ENCODE data around the gene SPATA25. TPM values are rescaled to one million over a fixed set of nuclear protein-coding genes. Genes with fewer than 3 reads are reported as not detected.

SPATA25 gene
- total and polyA plus RNA-seq, 9 donors = 4.1 to 9.3 (median 5.3) TPM

GRCh38 chr20:45863543-45864470, 23.6 kb downstream of the SPATA25 start:
- Histone ChIP-seq H3K27me3 (ENCODE audit: control insufficient read depth, insufficient read depth, low read length) (no peaks in the 10 kb centered on the region), H3K4me3 (ENCODE audit: low read length) (no peak overlapping the region)
- 90% methylated on average over 5 of the region's 7 CpGs for WGBS (ENCODE audit: insufficient coverage)

GRCh38 chr20:45861221-45862075, 26.0 kb downstream of the SPATA25 start:
- Histone ChIP-seq H3K36me3 (ENCODE audit: control insufficient read depth, insufficient read depth, low read length) (no peaks in the 10 kb centered on the region), H3K4me1 (ENCODE audit: control insufficient read depth, insufficient read depth, low read length) (peaks cover 12% of the 10 kb centered on the region), H3K9me3 (replicated peaks; ENCODE audit: control insufficient read depth, low read depth, low read length) (no peaks in the 10 kb centered on the region), H3K27me3 (ENCODE audit: control insufficient read depth, insufficient read depth, low read length) (no peaks in the 10 kb centered on the region), H3K4me3 (ENCODE audit: low read length) (no peak overlapping the region), H3K27ac (ENCODE audit: low read length) (no peak overlapping the region)
- WGBS (ENCODE audit: insufficient coverage) = 80% methylated on average over 1 of the region's 7 CpGs
- no peak for DNase-seq

More at GRCh38 chr20:45863543-45864470, 23.6 kb downstream of the SPATA25 start:
- Histone ChIP-seq H3K4me1 (ENCODE audit: control insufficient read depth, insufficient read depth, low read length) (no peaks in the 10 kb centered on the region), H3K36me3 (ENCODE audit: control insufficient read depth, insufficient read depth, low read length) (no peaks in the 10 kb centered on the region), H3K9me3 (replicated peaks; ENCODE audit: control insufficient read depth, low read depth, low read length) (no peaks in the 10 kb centered on the region), H3K27ac (ENCODE audit: low read length) (no peak overlapping the region)
- DNase-seq = no peak

GRCh38 chr20:45860560-45861220, 26.7 kb downstream of the SPATA25 start:
- Histone ChIP-seq H3K36me3 (ENCODE audit: control insufficient read depth, insufficient read depth, low read length) (no peaks in the 10 kb centered on the region), H3K27me3 (ENCODE audit: control insufficient read depth, insufficient read depth, low read length) (no peaks in the 10 kb centered on the region), H3K4me1 (ENCODE audit: control insufficient read depth, insufficient read depth, low read length) (peaks cover 19% of the 10 kb centered on the region), H3K4me3 (ENCODE audit: low read length) (no peak overlapping the region), H3K9me3 (replicated peaks; ENCODE audit: control insufficient read depth, low read depth, low read length) (no peaks in the 10 kb centered on the region), H3K27ac (ENCODE audit: low read length) (no peak overlapping the region)
- DNase-seq = no peak
- 85% methylated on average over 6 of the region's 7 CpGs for WGBS (ENCODE audit: insufficient coverage)

GRCh38 chr20:45859916-45860315, 27.5 kb downstream of the SPATA25 start:
- Histone ChIP-seq H3K27me3 (ENCODE audit: control insufficient read depth, insufficient read depth, low read length) (no peaks in the 10 kb centered on the region), H3K4me1 (ENCODE audit: control insufficient read depth, insufficient read depth, low read length) (peaks cover 23% of the 10 kb centered on the region), H3K36me3 (ENCODE audit: control insufficient read depth, insufficient read depth, low read length) (peaks cover 4% of the 10 kb centered on the region), H3K4me3 (ENCODE audit: low read length) (no peak overlapping the region), H3K9me3 (replicated peaks; ENCODE audit: control insufficient read depth, low read depth, low read length) (no peaks in the 10 kb centered on the region), H3K27ac (ENCODE audit: low read length) (no peak overlapping the region)
- 85% methylated on average over 5 of the region's 5 CpGs for WGBS (ENCODE audit: insufficient coverage)
- no peak for DNase-seq

GRCh38 chr20:45857882-45858216, 29.6 kb downstream of the SPATA25 start:
- no peak for DNase-seq
- Histone ChIP-seq H3K27ac (ENCODE audit: low read length) (peak overlapping the region; percentile 84), H3K27me3 (ENCODE audit: control insufficient read depth, insufficient read depth, low read length) (no peaks in the 10 kb centered on the region), H3K4me1 (ENCODE audit: control insufficient read depth, insufficient read depth, low read length) (peaks cover 23% of the 10 kb centered on the region), H3K9me3 (replicated peaks; ENCODE audit: control insufficient read depth, low read depth, low read length) (no peaks in the 10 kb centered on the region), H3K36me3 (ENCODE audit: control insufficient read depth, insufficient read depth, low read length) (peaks cover 15% of the 10 kb centered on the region), H3K4me3 (ENCODE audit: low read length) (peak overlapping the region; percentile 87)
- WGBS (ENCODE audit: insufficient coverage) = 17% methylated on average over 1 of the region's 13 CpGs

GRCh38 chr20:45857114-45857881, 30.1 kb downstream of the SPATA25 start, which contains the start of the genes ACOT8 and ZSWIM3:
TSS of gene ACOT8 (minus strand) at chr20:45857392. CDS start at chr20:45857315, 77 bp downstream.
TSS of gene ZSWIM3 (plus strand) at chr20:45857614. CDS start at chr20:45857826, 212 bp downstream.
- Histone ChIP-seq H3K4me1 (ENCODE audit: control insufficient read depth, insufficient read depth, low read length) (peaks cover 23% of the 10 kb centered on the region), H3K9me3 (replicated peaks; ENCODE audit: control insufficient read depth, low read depth, low read length) (no peaks in the 10 kb centered on the region), H3K36me3 (ENCODE audit: control insufficient read depth, insufficient read depth, low read length) (peaks cover 17% of the 10 kb centered on the region), H3K27me3 (ENCODE audit: control insufficient read depth, insufficient read depth, low read length) (no peaks in the 10 kb centered on the region), H3K4me3 (ENCODE audit: low read length) (peak within 1 kb of the TSS; percentile 87), H3K27ac (ENCODE audit: low read length) (peak within 1 kb of the TSS; percentile 84)
- peak; percentile 100 for DNase-seq
- under 1% methylated on average over 24 of the region's 36 CpGs for WGBS (ENCODE audit: insufficient coverage)

- WGBS (ENCODE audit: insufficient coverage) = no CpG with 5 or more reads among the region's 2 CpGs
- H3K4me1 ChIP-seq (ENCODE audit: control insufficient read depth, insufficient read depth, low read length) = peaks cover 23% of the 10 kb centered on the region
- H3K36me3 ChIP-seq (ENCODE audit: control insufficient read depth, insufficient read depth, low read length) = peaks cover 36% of the 10 kb centered on the region
- DNase-seq = no peak
- no peaks in the 10 kb centered on the region for H3K27me3 ChIP-seq (ENCODE audit: control insufficient read depth, insufficient read depth, low read length)
- H3K4me3 ChIP-seq (ENCODE audit: low read length) = no peak overlapping the region
- no peaks in the 10 kb centered on the region for H3K9me3 ChIP-seq (replicated peaks; ENCODE audit: control insufficient read depth, low read depth, low read length)
- H3K27ac ChIP-seq (ENCODE audit: low read length) = no peak overlapping the region
Observed at GRCh38 chr20:45853484-45853883, 33.9 kb downstream of the SPATA25 start.

GRCh38 chr20:45852326-45852725, 35.1 kb downstream of the SPATA25 start:
- no peak for DNase-seq
- peaks cover 15% of the 10 kb centered on the region for H3K4me1 ChIP-seq (ENCODE audit: control insufficient read depth, insufficient read depth, low read length)
- H3K27ac ChIP-seq (ENCODE audit: low read length) = no peak overlapping the region
- no peaks in the 10 kb centered on the region for H3K27me3 ChIP-seq (ENCODE audit: control insufficient read depth, insufficient read depth, low read length)
- no peaks in the 10 kb centered on the region for H3K9me3 ChIP-seq (replicated peaks; ENCODE audit: control insufficient read depth, low read depth, low read length)
- no CpG with 5 or more reads among the region's 6 CpGs for WGBS (ENCODE audit: insufficient coverage)
- H3K36me3 ChIP-seq (ENCODE audit: control insufficient read depth, insufficient read depth, low read length) = peaks cover 43% of the 10 kb centered on the region
- no peak overlapping the region for H3K4me3 ChIP-seq (ENCODE audit: low read length)

- Histone ChIP-seq H3K9me3 (replicated peaks; ENCODE audit: control insufficient read depth, low read depth, low read length) (no peaks in the 10 kb centered on the region), H3K4me1 (ENCODE audit: control insufficient read depth, insufficient read depth, low read length) (peaks cover 12% of the 10 kb centered on the region), H3K36me3 (ENCODE audit: control insufficient read depth, insufficient read depth, low read length) (peaks cover 50% of the 10 kb centered on the region), H3K27me3 (ENCODE audit: control insufficient read depth, insufficient read depth, low read length) (no peaks in the 10 kb centered on the region), H3K27ac (ENCODE audit: low read length) (no peak overlapping the region), H3K4me3 (ENCODE audit: low read length) (no peak overlapping the region)
- no peak for DNase-seq
Observed at GRCh38 chr20:45851501-45851900, 35.9 kb downstream of the SPATA25 start.
